ENCODE data around the gene SMG6. TPM values are rescaled to one million over a fixed set of nuclear protein-coding genes. Genes with fewer than 3 reads are reported as not detected.
A peak's percentile ranks its signal among the peaks of the same experiment; 100 is the strongest.

SMG6 gene
- total RNA-seq, 4 donors from 2014 or later, result 13.3 to 74.9 (median 41.6) TPM

- Histone ChIP-seq H3K9me3 (no peaks in the 10 kb centered on the region), H3K27me3 (no peaks in the 10 kb centered on the region), H3K4me1 (peaks cover 18 to 60% of the 10 kb centered on the region in 2 donors), H3K4me3 (no peak overlapping the region), H3K27ac (peak overlapping the region; percentile 94 to 99), H3K36me3 (no peaks in the 10 kb centered on the region)
- TF ChIP-seq CTCF (IDR thresholded peaks at IDR 0.05) (no peak), POLR2A (IDR thresholded peaks at IDR 0.05) (no peak)
- DNase-seq, result peak in 1 of 2 donors; percentile 51
- intact Hi-C loops (cut with DNase I; ENCODE audit: low total_unique reads), result no loop called here
Observed at GRCh38 chr17:2065949-2066400, 237.6 kb downstream of the SMG6 start.

- H3K4me1 ChIP-seq, result peaks cover 18 to 68% of the 10 kb centered on the region in 2 donors
- peak overlapping the region; percentile 94 to 99 for H3K27ac ChIP-seq
- no peak for TF ChIP-seq POLR2A (IDR thresholded peaks at IDR 0.05)
- peak in 2 of 4 experiments; percentile 23 to 25 for TF ChIP-seq CTCF (IDR thresholded peaks at IDR 0.05)
- no peaks in the 10 kb centered on the region for H3K9me3 ChIP-seq
- H3K36me3 ChIP-seq, result no peaks in the 10 kb centered on the region
- intact Hi-C loops (cut with DNase I; ENCODE audit: low total_unique reads), result no loop called here
- DNase-seq, result peak in 1 of 2 donors; percentile 64
- H3K27me3 ChIP-seq, result no peaks in the 10 kb centered on the region
- no peak overlapping the region for H3K4me3 ChIP-seq
Observed at GRCh38 chr17:2064980-2065785, 238.4 kb downstream of the SMG6 start.

GRCh38 chr17:2064520-2064971 is 239.0 kb downstream of the SMG6 start:
- Histone ChIP-seq H3K27ac (peak overlapping the region; percentile 94 to 99), H3K4me1 (peaks cover 18 to 73% of the 10 kb centered on the region in 2 donors), H3K9me3 (no peaks in the 10 kb centered on the region), H3K36me3 (no peaks in the 10 kb centered on the region), H3K4me3 (no peak overlapping the region), H3K27me3 (no peaks in the 10 kb centered on the region)
- DNase-seq, result peak in 1 of 2 donors; percentile 34
- no peak for TF ChIP-seq POLR2A (IDR thresholded peaks at IDR 0.05)
- TF ChIP-seq CTCF (IDR thresholded peaks at IDR 0.05), result no peak
- intact Hi-C loops (cut with DNase I; ENCODE audit: low total_unique reads), result no loop called here

- DNase-seq, result peak in 1 of 2 donors; percentile 21
- intact Hi-C loops (cut with DNase I; ENCODE audit: low total_unique reads), result no loop called here
- Histone ChIP-seq H3K4me3 (no peak overlapping the region), H3K27me3 (no peaks in the 10 kb centered on the region), H3K27ac (peak overlapping the region; percentile 94 to 99), H3K9me3 (no peaks in the 10 kb centered on the region), H3K36me3 (no peaks in the 10 kb centered on the region), H3K4me1 (peaks cover 18 to 77% of the 10 kb centered on the region in 2 donors)
- TF ChIP-seq CTCF (IDR thresholded peaks at IDR 0.05) (no peak), POLR2A (IDR thresholded peaks at IDR 0.05) (no peak)
Observed at GRCh38 chr17:2064147-2064489, 239.5 kb downstream of the SMG6 start.

All from uterus (tissue), 4 donors.